HG03521 (cell line): ENCODE measurements around the gene CELA2B.
"Not testable (repeated sequence)": the region's sequence is repeated elsewhere in the genome, so short reads cannot be mapped to it uniquely, and the experiment has no call there.

ENCODE experiments used
- ATAC-seq: cut with Tn5 transposase; IDR thresholded peaks from one replicate; pipeline ENCODE4 v1.9.1; 2021; ENCODE audit warnings: mild to moderate bottlenecking, moderate library complexity; ENCODE audit not compliant: unreplicated experiment

Gene CELA2B

DNA sequence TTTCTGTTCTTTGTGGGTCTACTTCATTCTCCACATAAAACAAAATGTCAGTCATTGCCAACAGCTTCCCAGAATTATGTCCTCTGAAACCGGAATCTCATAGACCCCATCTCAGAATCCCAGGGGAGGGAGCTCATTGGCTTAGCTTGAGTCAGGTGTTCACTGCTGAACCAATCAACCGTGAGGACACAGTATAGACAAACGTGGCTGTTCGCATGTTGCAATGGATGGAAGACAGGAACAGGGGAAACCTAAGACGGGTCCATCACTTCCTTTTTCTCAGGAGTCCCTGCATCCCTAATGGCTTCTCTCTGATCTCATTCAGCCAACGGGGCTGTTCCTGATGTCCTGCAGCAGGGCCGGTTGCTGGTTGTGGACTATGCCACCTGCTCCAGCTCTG lies 10.2 kb upstream of the CELA2B start:
- ATAC-seq, result no peak

DNA sequence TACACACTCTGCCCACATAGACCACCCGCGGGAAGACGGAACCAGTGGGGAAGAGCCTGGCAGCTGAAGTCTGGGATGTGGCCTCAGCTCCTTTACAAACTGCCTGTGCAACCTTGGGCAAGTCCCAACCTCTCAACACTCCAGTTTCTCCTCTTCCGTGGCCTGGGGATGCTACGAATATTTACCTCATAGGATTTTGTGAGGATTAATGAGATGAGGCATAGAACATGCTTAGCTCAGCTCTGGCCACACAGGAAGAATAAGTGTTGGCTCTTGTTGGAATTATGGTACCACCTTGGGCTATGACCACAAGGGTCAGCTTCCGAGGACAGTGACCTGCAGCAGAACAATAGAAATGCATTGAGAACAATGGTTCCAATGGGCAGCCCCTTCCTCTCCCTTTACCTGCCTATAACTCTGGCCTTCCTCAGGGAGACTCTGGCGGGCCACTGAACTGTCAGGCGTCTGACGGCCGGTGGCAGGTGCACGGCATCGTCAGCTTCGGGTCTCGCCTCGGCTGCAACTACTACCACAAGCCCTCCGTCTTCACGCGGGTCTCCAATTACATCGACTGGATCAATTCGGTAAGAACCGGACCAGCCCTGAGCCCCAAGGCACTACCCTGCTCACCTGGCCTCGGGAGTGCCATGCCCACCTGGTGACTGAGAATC lies 8.8 kb upstream of the CELA2B start:
- ATAC-seq, result not testable (repeated sequence)

DNA sequence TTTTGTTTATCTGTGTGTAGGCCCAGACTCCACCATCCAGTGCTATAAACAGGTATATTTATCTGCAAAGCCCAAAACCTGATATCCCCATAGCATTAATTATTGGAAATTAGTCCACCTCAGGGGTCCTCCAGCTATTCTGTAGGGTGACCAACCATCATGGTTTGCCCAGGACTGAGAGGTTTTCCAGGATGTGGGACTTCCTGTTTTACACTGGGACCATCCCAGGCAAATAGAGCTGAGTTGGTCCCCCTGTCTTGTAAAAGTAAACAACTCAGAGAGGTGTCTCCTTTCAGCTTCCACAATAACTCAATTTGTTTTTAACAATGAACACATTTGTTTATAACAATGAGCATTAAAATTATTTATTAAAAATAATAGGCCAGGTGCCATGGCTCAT lies 7.8 kb upstream of the CELA2B start:
- ATAC-seq, result no peak

DNA sequence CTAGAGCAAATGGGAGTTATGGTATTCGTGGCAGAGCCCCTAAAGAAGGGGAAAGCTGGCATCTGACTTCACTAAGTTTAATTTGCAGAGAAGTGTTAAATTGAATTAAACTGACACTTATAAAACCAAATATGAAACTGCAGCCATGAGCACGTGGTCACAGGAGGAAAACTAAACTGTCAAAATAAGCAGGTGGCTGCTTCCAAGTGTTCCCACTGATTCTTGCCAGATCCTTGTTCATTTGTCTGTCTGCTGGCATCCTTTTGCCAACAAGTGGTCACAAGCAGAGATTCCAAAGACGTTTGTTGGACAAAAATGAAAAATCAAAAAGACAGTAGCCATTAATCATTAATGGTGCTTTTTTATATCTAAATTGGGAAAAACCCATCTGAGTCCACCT lies 6.5 kb upstream of the CELA2B start:
- no peak for ATAC-seq

DNA sequence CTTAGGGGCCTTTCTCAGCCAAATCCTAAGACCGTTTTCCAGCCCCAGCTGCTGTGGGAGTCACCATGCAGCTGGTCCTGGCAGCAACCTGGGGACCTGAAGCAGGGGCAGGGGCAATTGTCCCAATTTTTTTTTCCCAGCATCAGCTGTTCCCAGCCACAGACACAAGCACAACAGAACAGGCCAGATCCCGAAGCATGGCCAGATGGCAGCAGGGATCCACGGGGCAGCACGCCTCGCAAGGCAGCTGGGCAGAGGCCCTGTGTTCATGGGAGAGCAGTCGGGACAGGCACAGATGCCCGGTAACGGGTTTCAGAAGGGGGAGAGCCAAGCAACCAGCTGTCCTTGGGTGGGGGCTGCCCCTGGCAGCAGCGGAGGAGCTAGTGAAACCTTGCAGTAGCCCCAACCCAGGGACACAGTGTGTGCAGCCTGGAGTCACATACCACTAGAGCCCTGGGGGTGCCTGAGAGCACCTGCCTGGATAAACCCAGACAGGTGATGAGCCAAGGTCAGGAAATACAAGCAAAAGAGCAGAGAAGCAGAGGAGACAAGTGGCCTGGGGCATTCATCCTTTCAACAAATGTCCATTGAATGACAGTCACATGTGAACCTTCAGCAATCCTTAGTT lies 6.0 kb upstream of the CELA2B start:
- ATAC-seq, result not testable (repeated sequence)

DNA sequence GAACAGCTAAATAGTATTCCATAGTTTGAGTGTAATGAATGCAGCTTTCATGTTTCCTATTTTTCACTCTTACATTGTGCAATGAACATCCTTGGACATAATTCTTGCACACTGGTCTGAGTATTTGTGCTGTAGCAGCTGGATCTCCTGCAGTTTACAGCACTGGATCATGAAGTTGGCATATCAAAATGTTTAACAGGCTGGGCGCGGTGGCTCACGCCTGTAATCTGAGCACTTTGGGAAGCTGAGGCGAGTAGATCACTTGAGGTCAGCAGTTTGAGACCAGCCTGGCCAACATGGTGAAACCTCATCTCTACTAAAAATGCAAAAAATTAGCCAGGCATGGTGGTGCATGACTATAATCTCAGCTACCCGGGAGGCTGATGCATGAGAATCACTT lies 4.8 kb upstream of the CELA2B start:
- ATAC-seq, result not testable (repeated sequence)

DNA sequence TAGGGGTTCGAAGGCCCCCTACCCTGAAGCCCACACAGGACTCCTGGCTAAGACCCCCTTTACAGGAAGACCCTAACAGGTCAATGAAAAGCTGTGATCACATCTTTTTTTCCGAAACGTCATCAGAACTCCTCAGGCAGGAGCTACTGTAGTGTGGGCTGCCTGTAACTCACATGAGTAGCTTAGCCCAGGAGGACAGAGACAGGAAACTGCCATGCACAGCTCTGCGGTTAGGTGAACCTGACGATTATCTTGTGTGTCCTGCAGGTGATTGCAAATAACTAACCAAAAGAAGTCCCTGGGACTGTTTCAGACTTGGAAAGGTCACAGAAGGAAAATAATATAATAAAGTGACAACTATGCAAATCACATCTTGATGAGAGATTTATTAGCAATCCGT lies 4.2 kb upstream of the CELA2B start:
- ATAC-seq, result not testable (repeated sequence)

DNA sequence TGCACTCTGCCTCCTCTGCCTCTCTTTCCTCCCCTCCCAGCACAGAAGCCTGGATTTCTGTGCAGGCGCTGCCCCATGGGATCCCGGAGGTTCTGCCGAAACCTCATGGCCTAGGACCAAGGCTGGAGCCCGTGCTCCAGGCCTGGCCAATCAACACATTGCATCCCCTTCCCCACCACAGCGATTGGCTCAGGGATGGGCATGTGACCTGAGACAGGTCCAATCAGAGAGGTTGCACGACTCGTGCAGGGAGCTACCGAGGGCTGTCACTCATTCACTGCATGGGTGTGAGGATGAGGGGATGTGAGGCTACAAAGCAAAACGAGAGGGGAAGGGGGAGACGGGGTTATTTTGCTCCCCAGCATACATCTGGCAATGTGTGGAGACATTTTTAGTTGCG lies 3.3 kb upstream of the CELA2B start:
- ATAC-seq, result no peak

DNA sequence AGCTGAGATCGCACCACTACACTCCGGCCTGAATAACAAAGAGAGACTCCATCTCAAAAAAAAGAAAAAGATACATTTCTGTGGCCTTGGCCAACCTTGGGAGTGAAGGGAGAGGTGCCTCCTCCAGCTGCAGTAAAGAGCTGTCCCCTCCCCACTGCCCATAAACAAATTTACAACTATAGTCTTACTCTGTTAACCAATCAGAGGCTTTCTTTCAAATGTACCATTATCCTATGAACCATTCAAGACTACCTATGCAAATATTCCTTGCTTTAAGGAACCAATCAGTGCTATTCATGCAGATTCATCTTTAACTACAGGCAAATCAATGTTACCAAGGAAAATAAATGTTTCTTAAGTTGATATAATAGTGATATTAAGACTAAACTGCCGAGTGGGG lies 1.0 kb downstream of the CELA2B start:
- no peak for ATAC-seq

DNA sequence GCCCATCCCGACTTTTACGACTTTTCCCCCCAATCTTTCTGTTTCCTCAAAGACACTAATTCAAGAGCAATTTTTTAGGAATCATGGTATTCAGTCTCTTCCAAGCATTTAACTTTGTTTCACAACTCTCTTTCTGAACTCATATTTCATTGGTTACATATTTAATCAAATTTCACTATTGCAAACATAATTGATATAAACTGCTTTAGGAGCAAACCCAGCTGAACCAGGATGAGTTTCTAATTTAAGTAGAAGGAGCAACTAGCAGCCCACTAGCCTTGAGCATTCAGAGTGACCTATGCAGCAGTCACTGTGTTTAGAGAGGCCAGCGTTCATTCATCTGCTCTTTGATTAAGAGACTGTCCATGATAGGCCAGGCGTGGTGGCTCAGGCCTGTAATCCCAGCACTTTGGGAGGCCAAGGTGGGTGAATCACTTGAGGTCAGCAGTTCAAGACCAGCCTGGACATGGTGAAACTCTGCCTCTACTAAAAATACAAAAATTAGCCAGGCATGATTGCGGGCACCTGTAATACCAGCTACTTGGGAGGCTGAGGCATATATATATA lies 1.8 kb downstream of the CELA2B start:
- ATAC-seq, result no peak

DNA sequence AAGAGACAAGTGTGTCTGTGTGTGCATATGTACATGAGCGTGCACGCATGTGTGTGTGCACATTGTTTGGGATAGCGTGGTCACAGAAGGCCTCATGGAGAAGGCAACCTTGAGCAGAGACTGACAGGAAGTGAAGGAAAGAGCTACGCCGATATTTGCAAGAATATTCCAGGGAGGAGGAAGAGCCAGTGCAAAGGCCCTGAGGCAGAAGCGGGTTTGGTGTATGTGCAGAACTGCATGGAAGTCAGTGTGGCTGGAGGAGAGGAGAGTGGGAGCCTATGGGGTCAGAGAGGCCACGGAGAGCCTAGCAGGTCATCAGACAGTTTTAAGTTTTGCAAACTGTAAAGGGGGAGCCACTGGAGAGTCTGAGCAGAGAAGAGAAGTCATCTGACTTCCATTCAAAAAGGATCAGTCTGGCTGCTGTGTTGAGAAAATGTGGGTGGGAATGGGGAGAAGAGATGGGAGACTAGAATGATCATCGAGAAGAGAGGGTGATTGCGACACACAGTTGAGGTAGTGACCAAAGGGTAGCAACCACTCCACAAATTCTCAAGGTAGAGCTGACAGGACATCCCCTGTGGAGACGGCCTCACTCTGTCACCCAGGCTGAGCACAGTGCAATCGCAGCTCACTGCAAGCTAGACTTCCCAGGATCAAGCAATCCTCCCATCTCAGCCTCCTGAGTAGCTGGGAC lies 3.9 kb downstream of the CELA2B start:
- no peak for ATAC-seq

DNA sequence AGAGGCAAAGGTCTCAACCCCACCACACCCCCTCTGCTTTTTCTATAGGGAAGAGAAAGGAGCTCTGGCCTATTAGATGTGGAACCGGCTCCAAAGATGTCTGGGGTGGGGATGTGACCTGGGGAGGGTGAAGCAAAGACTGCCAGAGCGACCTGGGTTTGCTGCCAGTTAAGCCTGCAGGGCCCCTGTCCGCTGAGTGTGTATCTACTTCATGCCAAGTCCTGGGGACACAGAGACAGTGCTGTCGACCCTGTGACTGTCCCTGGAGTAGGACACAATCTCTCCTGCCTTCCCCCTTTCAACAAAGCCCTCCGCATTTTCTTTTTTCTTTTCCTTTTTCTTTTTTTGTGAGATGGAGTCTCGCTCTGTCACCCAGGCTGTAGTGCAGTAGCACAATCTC lies 6.6 kb downstream of the CELA2B start:
- not testable (repeated sequence) for ATAC-seq

DNA sequence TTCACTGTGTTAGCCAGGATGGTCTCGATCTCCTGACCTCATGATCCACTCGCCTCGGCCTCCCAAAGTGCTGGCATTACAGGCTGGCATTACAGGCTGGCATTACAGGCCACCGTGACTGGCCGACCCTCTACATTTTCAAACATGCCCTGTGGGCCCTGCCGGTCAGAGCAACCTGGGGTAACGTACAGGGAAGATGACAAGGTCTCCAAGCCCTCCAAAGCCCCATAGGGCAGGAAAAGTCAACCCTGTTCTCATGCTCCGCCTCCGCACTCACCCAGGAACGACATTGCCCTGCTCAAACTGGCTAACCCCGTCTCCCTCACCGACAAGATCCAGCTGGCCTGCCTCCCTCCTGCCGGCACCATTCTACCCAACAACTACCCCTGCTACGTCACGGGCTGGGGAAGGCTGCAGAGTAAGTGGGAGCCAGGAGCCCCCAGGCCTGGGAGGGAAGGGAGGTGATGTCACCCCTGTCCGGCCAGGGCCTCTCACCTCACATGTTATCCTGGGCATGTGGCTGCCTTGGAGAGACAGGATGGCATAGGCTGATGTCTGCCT lies 7.2 kb downstream of the CELA2B start:
- not testable (repeated sequence) for ATAC-seq

DNA sequence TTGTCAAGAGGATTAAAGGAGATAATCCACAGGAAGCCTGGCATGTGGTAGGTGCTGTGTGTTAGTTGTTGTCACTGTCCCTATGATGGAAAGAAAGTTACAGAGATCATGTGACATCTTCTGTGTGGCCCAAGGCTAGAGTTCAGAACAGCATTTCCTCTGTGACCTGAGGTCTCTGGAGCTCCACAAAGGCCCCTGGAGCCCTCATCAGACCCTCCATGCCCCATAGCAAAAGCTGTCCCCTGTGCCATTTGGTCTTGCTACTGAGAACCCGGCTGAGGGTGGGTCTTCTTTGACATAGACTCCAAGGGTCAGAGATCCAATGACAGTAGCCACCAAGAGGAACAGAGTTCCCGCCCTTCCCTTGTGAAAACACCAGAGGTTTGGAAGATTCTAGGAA lies 8.1 kb downstream of the CELA2B start:
- no peak for ATAC-seq

DNA sequence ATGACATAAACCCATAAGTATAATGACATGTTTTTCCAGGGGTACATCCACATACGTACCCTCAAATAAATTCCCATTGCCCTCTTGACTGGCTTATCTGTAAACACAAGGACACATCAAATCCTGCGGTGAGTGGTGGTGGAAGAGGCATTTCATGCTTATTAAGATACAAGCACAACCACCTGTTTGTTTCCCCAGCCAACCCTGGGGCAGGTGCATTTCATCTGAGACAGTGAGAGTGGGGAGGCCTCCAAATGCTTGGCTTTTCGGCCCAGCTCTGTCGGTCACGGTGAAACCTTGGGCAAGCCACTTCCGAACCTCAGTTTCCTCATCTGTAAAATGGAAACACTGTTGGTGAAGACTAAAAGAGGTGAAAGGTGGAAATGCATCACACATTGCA lies 8.5 kb downstream of the CELA2B start:
- not testable (repeated sequence) for ATAC-seq

DNA sequence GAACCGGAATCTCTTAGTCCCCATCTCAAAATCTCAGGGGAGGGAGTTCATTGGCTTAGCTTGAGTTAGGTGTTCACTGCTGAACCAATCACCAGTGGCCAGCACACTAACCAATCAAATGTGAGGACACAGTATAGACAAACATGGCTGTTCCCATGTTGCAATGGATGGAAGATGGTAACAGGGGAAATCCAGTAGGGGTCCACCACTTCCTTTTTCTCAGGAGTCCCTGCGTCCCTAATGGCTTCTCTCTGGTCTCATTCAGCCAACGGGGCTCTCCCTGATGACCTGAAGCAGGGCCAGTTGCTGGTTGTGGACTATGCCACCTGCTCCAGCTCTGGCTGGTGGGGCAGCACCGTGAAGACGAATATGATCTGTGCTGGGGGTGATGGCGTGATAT lies 9.7 kb downstream of the CELA2B start:
- no peak for ATAC-seq

DNA sequence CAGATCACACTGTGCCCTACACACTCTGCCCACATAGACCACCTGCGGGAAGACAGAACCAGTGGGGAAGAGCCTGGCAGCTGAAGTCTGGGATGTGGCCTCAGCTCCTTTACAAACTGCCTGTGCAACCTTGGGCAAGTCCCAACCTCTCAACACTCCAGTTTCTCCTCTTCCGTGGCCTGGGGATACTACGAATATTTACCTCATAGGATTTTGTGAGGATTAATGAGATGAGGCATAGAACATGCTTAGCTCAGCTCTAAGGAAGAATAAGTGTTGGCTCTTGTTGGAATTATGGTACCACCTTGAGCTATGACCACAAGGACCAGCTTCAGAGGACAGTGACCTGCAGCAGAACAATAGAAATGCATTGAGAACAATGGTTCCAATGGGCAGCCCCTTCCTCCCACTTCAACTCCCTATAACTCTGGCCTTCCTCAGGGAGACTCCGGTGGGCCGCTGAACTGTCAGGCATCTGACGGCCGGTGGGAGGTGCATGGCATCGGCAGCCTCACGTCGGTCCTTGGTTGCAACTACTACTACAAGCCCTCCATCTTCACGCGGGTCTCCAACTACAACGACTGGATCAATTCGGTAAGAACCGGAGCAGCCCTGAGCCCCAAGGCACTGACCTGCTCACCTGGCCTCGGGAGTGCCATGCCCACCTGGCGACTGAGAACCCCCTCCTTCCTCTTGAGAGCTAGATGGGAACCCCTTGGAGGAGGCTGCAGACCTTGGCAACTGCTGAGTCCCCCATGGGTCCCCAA lies 11.1 kb downstream of the CELA2B start:
- ATAC-seq, result not testable (repeated sequence)

DNA sequence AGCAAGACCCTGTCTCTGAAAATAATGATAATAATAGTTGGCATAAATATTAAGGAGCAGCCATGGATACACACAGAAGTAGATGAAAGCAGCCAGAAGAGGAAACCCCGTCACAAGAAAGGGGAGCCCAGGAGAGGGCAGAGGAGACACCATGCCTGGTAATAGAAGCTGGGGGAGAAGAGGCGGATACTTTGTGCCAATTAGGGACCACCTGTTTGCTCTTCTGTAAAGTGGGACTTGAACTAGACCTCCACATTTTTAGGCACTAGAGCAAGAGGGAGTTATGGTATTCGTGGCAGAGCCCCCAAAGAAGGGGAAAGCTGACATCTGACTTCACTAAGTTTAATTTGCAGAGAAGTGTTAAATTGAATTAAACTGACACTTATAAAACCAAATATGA lies 12.5 kb downstream of the CELA2B start:
- ATAC-seq, result no peak

DNA sequence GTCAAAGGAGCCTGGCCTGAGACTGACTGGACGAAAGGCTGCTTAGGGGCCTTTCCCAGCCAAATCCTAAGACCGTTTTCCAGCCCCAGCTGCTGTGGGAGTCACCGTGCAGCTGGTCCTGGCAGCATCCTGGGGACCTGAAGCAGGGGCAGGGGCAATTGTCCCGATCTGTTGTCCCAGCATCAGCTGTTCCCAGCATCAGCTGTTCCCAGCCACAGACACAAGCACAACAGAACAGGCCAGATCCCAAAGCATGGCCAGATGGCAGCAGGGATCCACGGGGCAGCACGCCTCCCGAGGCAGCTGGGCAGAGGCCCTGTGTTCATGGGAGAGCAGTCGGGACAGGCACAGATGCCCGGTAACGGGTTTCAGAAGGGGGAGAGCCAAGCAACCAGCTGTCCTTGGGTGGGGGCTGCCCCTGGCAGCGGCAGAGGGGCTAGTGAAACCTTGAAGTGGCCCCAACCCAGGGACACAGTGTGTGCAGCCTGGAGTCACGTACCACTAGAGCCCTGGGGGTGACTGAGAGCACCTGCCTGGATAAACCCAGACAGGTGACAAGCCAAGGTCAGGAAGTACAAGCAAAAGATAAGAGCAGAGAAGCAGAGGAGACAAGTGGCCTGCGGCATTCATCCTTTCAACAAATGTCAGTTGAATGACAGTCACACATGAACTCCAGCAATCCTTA lies 13.3 kb downstream of the CELA2B start:
- no peak for ATAC-seq

DNA sequence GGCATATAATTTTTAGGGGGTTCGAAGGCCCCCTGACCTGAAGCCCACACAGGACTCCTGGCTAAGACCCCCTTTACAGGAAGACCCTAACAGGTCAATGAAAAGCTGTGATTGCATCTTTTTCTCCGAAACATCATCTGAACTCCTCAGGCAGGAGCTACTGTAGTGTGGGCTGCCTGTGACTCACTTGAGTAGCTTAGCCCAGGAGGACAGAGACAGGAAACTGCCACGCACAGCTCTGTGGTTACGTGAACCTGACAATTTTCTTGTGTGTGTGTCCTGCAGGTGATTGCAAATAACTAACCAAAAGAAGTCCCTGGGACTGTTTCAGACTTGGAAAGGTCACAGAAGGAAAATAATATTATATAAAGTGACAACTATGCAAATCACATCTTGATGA lies 15.1 kb downstream of the CELA2B start:
- not testable (repeated sequence) for ATAC-seq
